Measurements from ENCODE around the gene GABARAPL1. TPM values are rescaled to one million over a fixed set of nuclear protein-coding genes. Genes with fewer than 3 reads are reported as not detected.

The GABARAPL1 gene
- polyA plus RNA-seq, 1 of the 3 experiments (the other 2 are of a cell fraction) = 9.2 TPM

DNA sequence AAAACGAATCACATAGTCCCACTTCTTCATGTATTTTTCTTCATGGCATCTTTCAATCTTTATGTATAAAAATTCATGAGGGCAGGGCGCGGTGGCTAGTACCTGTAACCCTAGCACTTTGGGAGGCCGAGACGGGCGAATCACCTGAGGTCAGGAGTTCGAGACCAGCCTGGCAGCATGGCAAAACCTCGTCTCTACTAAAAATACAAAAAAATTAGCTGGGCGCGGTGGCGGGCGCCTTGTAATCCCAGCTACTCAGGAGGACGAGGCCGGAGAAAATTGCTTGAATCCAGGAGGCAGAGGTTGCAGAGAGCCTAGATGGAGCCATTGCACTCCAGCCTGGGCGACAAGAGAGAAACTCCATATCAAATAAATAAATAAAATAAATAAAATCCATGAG is 2.5 kb upstream of the GABARAPL1 start:
- DNase-seq = no peak
- Histone ChIP-seq H3K27ac (ENCODE audit: low read depth in 2 of 2, low read length in 1 of 2) (no peak overlapping the region), H3K9me2 (no peaks in the 10 kb centered on the region), H4K20me1 (ENCODE audit: insufficient read depth) (peaks cover 3% of the 10 kb centered on the region; the same call in 1 of the 2 replicates), H3K9ac (no peak overlapping the region), H2AFZ (ENCODE audit: low read depth) (no peak overlapping the region), H3F3A (replicated peaks; ENCODE audit: insufficient read depth) (peaks cover 3% of the 10 kb centered on the region), H3K36me3 (replicated peaks in 1 of 2; ENCODE audit: control insufficient read depth in 1 of 2, insufficient read depth in 2 of 2, low read length in 1 of 2) (no peaks in the 10 kb centered on the region), H3K79me2 (ENCODE audit: insufficient read depth) (no peaks in the 10 kb centered on the region), H3K9me3 (no peaks in the 10 kb centered on the region), H3K4me1 (ENCODE audit: control insufficient read depth in 1 of 2, insufficient read depth in 2 of 2, low read depth in 1 of 2, low read length in 1 of 2) (no peaks in the 10 kb centered on the region; a peak in 1 of 4 replicates), H3K27me3 (ENCODE audit: insufficient read depth) (peaks cover 16% of the 10 kb centered on the region; the same call in 1 of the 2 replicates), H3K4me3 (ENCODE audit: low read depth in 2 of 2, low read length in 1 of 2) (no peak overlapping the region), H3K4me2 (no peak overlapping the region)
- POLR2A ChIA-PET = no interaction called here
- WGBS (ENCODE audit: low lambda C conversion rate) = 68% methylated on average over 15 of the region's 15 CpGs
- CTCF ChIA-PET = interaction anchor here (1.0 to 2.4 kb wide), 3 partner anchors 26 to 352 kb away, joined by 3 to 11 read pairs (median 4); no protein-coding TSS in a partner anchor
- TF ChIP-seq RCOR1 (IDR thresholded peaks at IDR 0.05; ENCODE audit: low read length) (no peak), FOXJ3 (CRISPR knock-in tag; IDR thresholded peaks at IDR 0.05) (no peak), MAX (IDR thresholded peaks at IDR 0.05; ENCODE audit: low read depth) (no peak), EZH2phosphoT487 (IDR thresholded peaks at IDR 0.05; ENCODE audit: borderline replicate concordance, low read depth) (no peak), FOXM1 (IDR thresholded peaks at IDR 0.05; ENCODE audit: low read depth) (no peak), CHD2 (IDR thresholded peaks at IDR 0.05; ENCODE audit: low read length, partially characterized antibody) (no peak), POLR2AphosphoS5 (IDR thresholded peaks at IDR 0.05; ENCODE audit: low read depth, low read length) (no peak), MXI1 (IDR thresholded peaks at IDR 0.05; ENCODE audit: low read depth, low read length) (no peak), NRF1 (IDR thresholded peaks at IDR 0.05; ENCODE audit: low read depth, low read length) (no peak), MEF2A (IDR thresholded peaks at IDR 0.05; ENCODE audit: borderline replicate concordance, low read depth) (no peak), SMC3 (IDR thresholded peaks at IDR 0.05; ENCODE audit: low read depth, low read length) (no peak), ZBTB33 (IDR thresholded peaks at IDR 0.05; ENCODE audit: borderline replicate concordance, low read depth) (no peak), YY1 (IDR thresholded peaks at IDR 0.05; ENCODE audit: low read depth) (no peak), FOSL2 (IDR thresholded peaks at IDR 0.05; ENCODE audit: borderline replicate concordance, low read depth) (no peak), TAF1 (IDR thresholded peaks at IDR 0.05; ENCODE audit: borderline replicate concordance, low read depth, low read length) (no peak), IRF3 (IDR thresholded peaks at IDR 0.05; ENCODE audit: low read depth, low read length) (no peak)
- TF ChIP-seq, protein P1, sequence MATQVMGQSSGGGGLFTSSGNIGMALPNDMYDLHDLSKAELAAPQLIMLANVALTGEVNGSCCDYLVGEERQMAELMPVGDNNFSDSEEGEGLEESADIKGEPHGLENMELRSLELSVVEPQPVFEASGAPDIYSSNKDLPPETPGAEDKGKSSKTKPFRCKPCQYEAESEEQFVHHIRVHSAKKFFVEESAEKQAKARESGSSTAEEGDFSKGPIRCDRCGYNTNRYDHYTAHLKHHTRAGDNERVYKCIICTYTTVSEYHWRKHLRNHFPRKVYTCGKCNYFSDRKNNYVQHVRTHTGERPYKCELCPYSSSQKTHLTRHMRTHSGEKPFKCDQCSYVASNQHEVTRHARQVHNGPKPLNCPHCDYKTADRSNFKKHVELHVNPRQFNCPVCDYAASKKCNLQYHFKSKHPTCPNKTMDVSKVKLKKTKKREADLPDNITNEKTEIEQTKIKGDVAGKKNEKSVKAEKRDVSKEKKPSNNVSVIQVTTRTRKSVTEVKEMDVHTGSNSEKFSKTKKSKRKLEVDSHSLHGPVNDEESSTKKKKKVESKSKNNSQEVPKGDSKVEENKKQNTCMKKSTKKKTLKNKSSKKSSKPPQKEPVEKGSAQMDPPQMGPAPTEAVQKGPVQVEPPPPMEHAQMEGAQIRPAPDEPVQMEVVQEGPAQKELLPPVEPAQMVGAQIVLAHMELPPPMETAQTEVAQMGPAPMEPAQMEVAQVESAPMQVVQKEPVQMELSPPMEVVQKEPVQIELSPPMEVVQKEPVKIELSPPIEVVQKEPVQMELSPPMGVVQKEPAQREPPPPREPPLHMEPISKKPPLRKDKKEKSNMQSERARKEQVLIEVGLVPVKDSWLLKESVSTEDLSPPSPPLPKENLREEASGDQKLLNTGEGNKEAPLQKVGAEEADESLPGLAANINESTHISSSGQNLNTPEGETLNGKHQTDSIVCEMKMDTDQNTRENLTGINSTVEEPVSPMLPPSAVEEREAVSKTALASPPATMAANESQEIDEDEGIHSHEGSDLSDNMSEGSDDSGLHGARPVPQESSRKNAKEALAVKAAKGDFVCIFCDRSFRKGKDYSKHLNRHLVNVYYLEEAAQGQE (IDR thresholded peaks at IDR 0.05; ENCODE audit: low read depth, low read length) = no peak

Measured in SK-N-SH (cell line).